Esophagus (tissue), 2 donors: ENCODE data around the gene CD164L2. TPM values are rescaled to one million over a fixed set of nuclear protein-coding genes. Genes with fewer than 3 reads are reported as not detected.
A peak's percentile ranks its signal among the peaks of the same experiment; 100 is the strongest.

ENCODE experiments used
- H3K27ac ChIP-seq, 2 donors: one replicate each; pipeline ENCODE4 v1.5.1; 2013; ENCODE audit warnings: low read depth in 2 of 2, mild to moderate bottlenecking in 2 of 2, inconsistent platforms in 1 of 2, low read length in 1 of 2, moderate library complexity in 1 of 2
- H3K27me3 ChIP-seq, 2 donors: one replicate each; pipeline ENCODE4 v1.6.1; 2013; ENCODE audit warnings: low read length in 2 of 2, control low read depth in 1 of 2, mild to moderate bottlenecking in 1 of 2; ENCODE audit not compliant: insufficient read depth in 2 of 2, control insufficient read depth in 1 of 2
- H3K36me3 ChIP-seq, 2 donors: one replicate each; pipeline ENCODE4 v1.6.1; 2013; ENCODE audit warnings: low read length in 1 of 2; ENCODE audit not compliant: control insufficient read depth in 2 of 2, insufficient read depth in 2 of 2
- H3K4me1 ChIP-seq, 2 donors: one replicate each; pipeline ENCODE4 v1.6.1; 2013; ENCODE audit warnings: low read length in 1 of 2; ENCODE audit not compliant: control insufficient read depth in 2 of 2, insufficient read depth in 2 of 2
- H3K4me3 ChIP-seq, 2 donors: one replicate each; pipeline ENCODE4 v1.5.1; 2013; ENCODE audit warnings: low read length in 2 of 2, mild to moderate bottlenecking in 2 of 2, low read depth in 1 of 2, moderate library complexity in 1 of 2
- H3K9me3 ChIP-seq, 2 donors: one replicate each; pipeline ENCODE4 v1.6.1; 2013; ENCODE audit warnings: mild to moderate bottlenecking in 2 of 2, low read depth in 1 of 2, low read length in 1 of 2, moderate library complexity in 1 of 2; ENCODE audit not compliant: control insufficient read depth in 2 of 2, insufficient read depth in 1 of 2
- WGBS, 2 donors: extraction: QIAGEN DNeasy Blood & Tissue Kit; methylation state at CpG; one replicate each; pipeline ENCODE4 v1.1.7; 2013; 5-methylcytosine and 5-hydroxymethylcytosine counted together
- polyA plus RNA-seq, 2 donors: library from polyadenylated mRNA; stranded (reverse); fragments of 200-250 nt; gene quantifications; one replicate each; pipeline ENCODE4 v1.2.3, GENCODE V29; 2013
- donor health status: healthy with polysubstance abuse.
- donor health status: Bipolar disorder and iron deficiency.

Gene CD164L2
- polyA plus RNA-seq, 2 donors: 10.5 to 14.5 TPM

DNA sequence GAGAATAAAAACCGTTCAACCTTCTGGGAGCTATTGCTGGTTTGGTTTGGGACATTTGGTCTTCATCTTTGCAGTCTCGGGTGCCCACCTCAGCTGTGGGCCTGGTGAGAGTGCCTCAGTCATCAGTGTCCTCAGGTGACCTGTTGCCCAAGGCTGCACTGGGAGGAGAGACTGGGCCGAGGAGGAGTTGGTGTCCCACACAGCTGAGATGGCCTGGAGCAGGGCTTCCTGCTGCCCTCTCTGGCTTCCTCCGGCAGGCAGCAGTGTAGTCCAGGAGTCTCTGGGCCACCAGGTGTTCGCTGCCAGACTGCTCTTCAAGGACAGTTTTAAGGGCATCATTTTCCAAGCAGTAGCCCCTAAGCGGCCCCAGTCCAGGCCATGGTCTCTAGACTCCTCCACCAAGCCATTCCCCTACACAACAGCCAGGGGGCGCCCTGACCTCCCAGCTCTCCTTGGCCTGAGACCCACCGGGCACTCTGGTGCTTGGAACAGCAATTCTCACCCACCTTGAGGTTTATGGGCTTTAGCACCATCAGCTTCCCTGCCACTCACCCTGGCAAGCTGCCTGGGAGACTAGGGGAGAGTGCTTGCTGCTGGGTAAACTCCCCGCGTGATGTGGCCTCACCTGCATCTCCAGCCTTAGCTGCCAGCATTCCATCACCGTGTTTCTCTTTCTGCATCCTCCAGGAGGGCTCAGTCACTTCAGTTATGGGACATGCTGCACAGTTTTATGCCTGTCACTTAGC lies 50.4 kb downstream of the CD164L2 start:
- peaks cover 32 to 46% of the 10 kb centered on the region in 2 donors for H3K36me3 ChIP-seq
- no peak overlapping the region for H3K4me3 ChIP-seq
- 60 to 61% methylated on average over 11 of the region's 11 CpGs for WGBS, 2 donors
- H3K27me3 ChIP-seq: no peaks in the 10 kb centered on the region
- peak overlapping the region in 1 of 2 donors; percentile 38 for H3K27ac ChIP-seq
- H3K9me3 ChIP-seq: no peaks in the 10 kb centered on the region
- H3K4me1 ChIP-seq: peaks cover 0 to 2% of the 10 kb centered on the region in 2 donors

DNA sequence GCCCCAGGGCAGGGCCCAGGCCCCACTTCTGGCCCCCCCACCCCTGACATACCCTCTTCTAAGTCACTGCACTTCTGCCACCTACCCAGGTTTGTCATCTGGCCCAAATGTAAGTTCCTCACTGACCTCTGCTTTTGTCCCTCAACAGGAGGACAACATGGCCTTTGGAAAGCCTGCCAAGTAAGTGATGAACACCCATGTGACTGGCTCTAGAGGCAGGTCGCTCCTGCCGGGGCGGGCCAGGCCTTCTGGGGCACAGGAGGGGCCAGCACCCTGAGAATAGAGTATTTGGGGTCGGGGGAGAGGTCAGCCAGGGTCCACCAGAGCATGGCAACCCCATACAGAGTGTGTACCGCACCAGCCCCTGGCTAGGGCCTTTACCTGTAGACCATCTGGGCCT lies 51.2 kb downstream of the CD164L2 start:
- Histone ChIP-seq H3K36me3 (peaks cover 32 to 46% of the 10 kb centered on the region in 2 donors), H3K4me1 (peaks cover 0 to 2% of the 10 kb centered on the region in 2 donors), H3K4me3 (no peak overlapping the region), H3K9me3 (no peaks in the 10 kb centered on the region), H3K27ac (peak overlapping the region; percentile 28 to 45), H3K27me3 (no peaks in the 10 kb centered on the region)
- 84% methylated on average over 5 of the region's 5 CpGs for WGBS, 2 donors

DNA sequence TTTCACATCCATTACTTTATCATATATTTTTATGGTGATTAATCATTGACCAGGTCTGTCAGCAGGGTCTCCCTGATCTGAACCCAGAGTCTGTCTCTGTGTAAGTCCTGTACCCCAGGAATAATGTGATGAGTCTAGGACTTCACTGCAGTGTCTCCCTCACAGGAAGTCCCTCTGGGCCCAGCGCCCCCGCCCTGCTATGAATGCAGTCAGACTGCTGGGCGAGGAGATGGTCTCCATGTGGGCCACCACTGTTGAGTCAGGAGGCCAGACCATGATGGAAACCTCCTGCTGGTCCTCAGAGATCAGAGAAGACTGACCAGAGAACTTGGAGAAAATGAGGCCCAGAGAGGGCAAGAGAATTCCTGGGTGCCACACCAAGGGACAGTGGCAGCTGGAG lies 51.7 kb downstream of the CD164L2 start:
- 89 to 92% methylated on average over 3 of the region's 3 CpGs for WGBS, 2 donors
- H3K4me3 ChIP-seq: no peak overlapping the region
- peaks cover 0 to 2% of the 10 kb centered on the region in 2 donors for H3K4me1 ChIP-seq
- no peaks in the 10 kb centered on the region for H3K9me3 ChIP-seq
- H3K27ac ChIP-seq: peak overlapping the region; percentile 28 to 45
- peaks cover 29 to 42% of the 10 kb centered on the region in 2 donors for H3K36me3 ChIP-seq
- H3K27me3 ChIP-seq: no peaks in the 10 kb centered on the region

DNA sequence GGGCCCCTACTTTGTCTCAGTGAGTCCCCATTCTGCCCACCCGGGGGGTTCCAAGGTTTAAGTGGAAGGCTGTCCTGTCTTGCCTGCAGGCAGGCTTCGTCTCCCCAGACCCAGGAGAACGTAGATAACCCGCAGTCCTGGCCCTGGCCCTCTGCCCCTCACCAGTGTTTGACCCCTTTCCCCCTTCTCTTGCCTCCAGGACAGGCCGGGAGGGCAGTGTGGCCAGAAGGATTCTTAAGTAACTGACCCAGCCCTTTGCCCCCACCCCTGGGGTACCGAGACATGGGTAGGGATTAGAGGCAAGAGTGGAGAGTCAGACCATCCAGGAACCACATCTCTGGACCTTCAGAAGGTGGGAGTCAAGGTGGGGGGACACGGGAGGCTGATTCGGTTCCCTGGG lies 52.3 kb downstream of the CD164L2 start:
- Histone ChIP-seq H3K4me3 (no peak overlapping the region), H3K9me3 (no peaks in the 10 kb centered on the region), H3K4me1 (peaks cover 0 to 4% of the 10 kb centered on the region in 2 donors), H3K36me3 (peaks cover 25 to 36% of the 10 kb centered on the region in 2 donors), H3K27ac (peak overlapping the region; percentile 7 to 57), H3K27me3 (no peaks in the 10 kb centered on the region)
- 77 to 79% methylated on average over 8 of the region's 8 CpGs for WGBS, 2 donors

Other genes with a start within 250 kb of the CD164L2 start
- 10 to 100 TPM in 1 of 2 donors, 1 to 10 TPM in 1; 9.1 to 16.1 TPM for gene SLC9A1, start 228.2 kb downstream of the CD164L2 start, polyA plus RNA-seq
- gene WDTC1, start 148.7 kb downstream of the CD164L2 start, polyA plus RNA-seq: 1 to 10 TPM; 9.8 to 10.0 TPM
- gene TMEM222, start 61.2 kb downstream of the CD164L2 start, polyA plus RNA-seq: 10 to 100 TPM; 31.5 to 46.6 TPM
- gene SYTL1, start 41.3 kb downstream of the CD164L2 start, polyA plus RNA-seq: 100 to 1,000 TPM; 136 to 302 TPM
- 100 to 1,000 TPM in 1 of 2 donors, 10 to 100 TPM in 1; 48.5 to 110 TPM for gene MAP3K6, start 16.4 kb downstream of the CD164L2 start, polyA plus RNA-seq
- 1 to 10 TPM; 1.6 to 2.6 TPM for gene FCN3, start 8.5 kb downstream of the CD164L2 start, polyA plus RNA-seq
- gene GPR3, start 9.3 kb upstream of the CD164L2 start, polyA plus RNA-seq: under 1 TPM; 0.22 to 0.25 TPM
- gene WASF2, start 106.8 kb upstream of the CD164L2 start, polyA plus RNA-seq: 10 to 100 TPM; 47.8 TPM
- 10 to 100 TPM; 24.7 to 58.4 TPM for gene AHDC1, start 220.8 kb upstream of the CD164L2 start, polyA plus RNA-seq